K562 (cell line): ENCODE results near the gene RFT1. TPM values are rescaled to one million over a fixed set of nuclear protein-coding genes. Genes with fewer than 3 reads are reported as not detected.

Source experiments
- BCOR ChIP-seq: fragments of 450-650 bp; IDR thresholded peaks from 2 replicates; pipeline ENCODE4 v1.6.1; 2016
- HNRNPLL ChIP-seq: fragments of 200-400 bp; formaldehyde crosslinking; IDR thresholded peaks from 2 replicates; pipeline ENCODE4 v1.6.1; 2017; ENCODE audit warnings: low read length, low read depth, mild to moderate bottlenecking; ENCODE audit not compliant: poor library complexity, severe bottlenecking
- KDM5B ChIP-seq: fragments of 200-600 bp; sonication (generic); IDR thresholded peaks from 2 replicates; pipeline ENCODE4 v1.6.1; 2012; ENCODE audit warnings: low read depth, mild to moderate bottlenecking, moderate library complexity, low read length, control low read depth, inconsistent platforms; ENCODE audit not compliant: insufficient replicate concordance
- MITF ChIP-seq: IDR thresholded peaks from 2 replicates; pipeline ENCODE4 v1.6.1; 2014; ENCODE audit warnings: antibody characterized with exemption
- MTF1 ChIP-seq: fragments of 250-450 bp; sonication (Bioruptor Pico); IDR thresholded peaks from 2 replicates; pipeline ENCODE4 v1.9.0; 2021; ENCODE audit warnings: moderate library complexity, mild to moderate bottlenecking, inconsistent platforms, borderline replicate concordance
- MYC ChIP-seq, 2 experiments: fragments of 250-450 bp in 1 of 2; sonication (Bioruptor Pico) in 1 of 2; IDR thresholded peaks; 2 replicates each; pipeline versions ENCODE4 v1.5.1 to v1.6.1; 2012 to 2021; ENCODE audit warnings: low read depth in 2 of 2, borderline replicate concordance in 1 of 2, improper control_type of control experiment in 1 of 2, low read length in 1 of 2, mild to moderate bottlenecking in 1 of 2, moderate library complexity in 1 of 2
- NEUROD1 ChIP-seq: fragments of 150-350 bp; IDR thresholded peaks from 2 replicates; pipeline ENCODE4 v1.6.1; 2014; ENCODE audit warnings: borderline replicate concordance, low read length, low read depth; ENCODE audit not compliant: partially characterized antibody
- PHTF2 ChIP-seq: fragments of 250-450 bp; sonication (Bioruptor Pico); IDR thresholded peaks from 2 replicates; pipeline ENCODE4 v1.5.0; 2021; ENCODE audit warnings: mild to moderate bottlenecking
- PURB ChIP-seq: sonication (generic); formaldehyde crosslinking; IDR thresholded peaks from 2 replicates; pipeline ENCODE4 v1.9.0; 2021; ENCODE audit warnings: low read depth, mild to moderate bottlenecking, missing genetic modification reagents
- RCOR1 ChIP-seq, 2 experiments: IDR thresholded peaks; 2 replicates each; pipeline ENCODE4 v1.6.1; 2012; ENCODE audit warnings: low read depth in 2 of 2, low read length in 2 of 2, borderline replicate concordance in 1 of 2, improper control_type of control experiment in 1 of 2
- RFX1 ChIP-seq: fragments of 450-650 bp; IDR thresholded peaks from 2 replicates; pipeline ENCODE4 v1.6.1; 2016; ENCODE audit warnings: mild to moderate bottlenecking, moderate library complexity
- RFX7 ChIP-seq: fragments of 250-450 bp; sonication (Bioruptor Pico); IDR thresholded peaks from 2 replicates; pipeline ENCODE4 v1.5.1; 2021; ENCODE audit warnings: mild to moderate bottlenecking
- RHOXF2B ChIP-seq: fragments of 250-450 bp; sonication (Bioruptor Pico); conservative IDR thresholded peaks from 2 replicates; pipeline ENCODE4 v1.5.1; 2021
- SAFB ChIP-seq: fragments of 200-400 bp; formaldehyde crosslinking; IDR thresholded peaks from 2 replicates; pipeline ENCODE4 v1.6.1; 2017; ENCODE audit warnings: low read depth, low read length, borderline replicate concordance
- SMARCA5 ChIP-seq: fragments of 450-650 bp; IDR thresholded peaks from 2 replicates; pipeline ENCODE4 v1.6.1; 2016
- ZNF143 ChIP-seq: sonication (generic); formaldehyde crosslinking; IDR thresholded peaks from 2 replicates; pipeline ENCODE4 v1.9.0; 2022; ENCODE audit warnings: mild to moderate bottlenecking, missing genetic modification reagents
- ZNF174 ChIP-seq: fragments of 250-450 bp; sonication (Bioruptor Pico); IDR thresholded peaks from 2 replicates; pipeline ENCODE4 v1.4.0; 2020; ENCODE audit warnings: mild to moderate bottlenecking
- ZNF212 ChIP-seq: fragments of 450-650 bp; formaldehyde crosslinking; IDR thresholded peaks from 2 replicates; pipeline ENCODE4 v1.4.0; 2020; ENCODE audit warnings: mild to moderate bottlenecking
- ZNF274 ChIP-seq: IDR thresholded peaks from 2 replicates; pipeline ENCODE4 v1.6.1; 2011; ENCODE audit warnings: low read depth, mild to moderate bottlenecking, low read length, moderate library complexity, borderline replicate concordance
- ZNF57 ChIP-seq: fragments of 450-650 bp; formaldehyde crosslinking; IDR thresholded peaks from 2 replicates; pipeline ENCODE4 v1.4.0; 2020; ENCODE audit warnings: mild to moderate bottlenecking, moderate library complexity
- ZNF668 ChIP-seq: fragments of 250-450 bp; sonication (Bioruptor Pico); IDR thresholded peaks from 2 replicates; pipeline ENCODE4 v1.8.0; 2022; ENCODE audit warnings: mild to moderate bottlenecking, inconsistent platforms
- polyA plus RNA-seq, 8 experiments: library from polyadenylated mRNA; depleted of rRNA in 4 of 8; stranded (reverse) in 5 of 8; unstranded in 3 of 8; fragments of >200 nt; fragmentation: Nextera tagmentation in 2 of 8; fragmentation: Illumina TruSeq in 1 of 8; extraction: Ambion mirVana in 2 of 8; extraction: Trizol in 1 of 8; gene quantifications; 2 replicates each; pipeline versions ENCODE4 v1.2.1 to v1.2.3, GENCODE V29; 2011 to 2014; ENCODE audit warnings: inconsistent platforms in 1 of 8, missing spikeins in 1 of 8
- total RNA-seq, 7 experiments: library from RNA; depleted of rRNA in 6 of 7; stranded (reverse); fragments of >200 nt in 6 of 7; fragmentation: Illumina TruSeq in 2 of 7; extraction: Trizol in 2 of 7; gene quantifications; 2 replicates each; pipeline versions ENCODE4 v1.2.1 to v1.2.3, GENCODE V29; 2011 to 2021; ENCODE audit warnings: low replicate concordance in 1 of 7
- TF ChIP-seq, protein P1 (sequence below): sonication (generic); formaldehyde crosslinking; IDR thresholded peaks from 2 replicates; pipeline ENCODE4 v1.8.1; 2023; ENCODE audit warnings: mild to moderate bottlenecking, missing genetic modification reagents
- TF ChIP-seq, protein P2 (sequence below): IDR thresholded peaks from 2 replicates; pipeline ENCODE4 v1.6.1; 2011; ENCODE audit warnings: borderline replicate concordance, low read depth, mild to moderate bottlenecking, moderate library complexity, low read length; ENCODE audit not compliant: insufficient read depth, poor library complexity, severe bottlenecking

The RFT1 gene
- total and polyA plus RNA-seq, 9 of the 15 experiments (the other 6 are each of a cell fraction or from before 2014, with no cell fraction given): 4.4 to 23.8 (median 8.9) TPM

DNA sequence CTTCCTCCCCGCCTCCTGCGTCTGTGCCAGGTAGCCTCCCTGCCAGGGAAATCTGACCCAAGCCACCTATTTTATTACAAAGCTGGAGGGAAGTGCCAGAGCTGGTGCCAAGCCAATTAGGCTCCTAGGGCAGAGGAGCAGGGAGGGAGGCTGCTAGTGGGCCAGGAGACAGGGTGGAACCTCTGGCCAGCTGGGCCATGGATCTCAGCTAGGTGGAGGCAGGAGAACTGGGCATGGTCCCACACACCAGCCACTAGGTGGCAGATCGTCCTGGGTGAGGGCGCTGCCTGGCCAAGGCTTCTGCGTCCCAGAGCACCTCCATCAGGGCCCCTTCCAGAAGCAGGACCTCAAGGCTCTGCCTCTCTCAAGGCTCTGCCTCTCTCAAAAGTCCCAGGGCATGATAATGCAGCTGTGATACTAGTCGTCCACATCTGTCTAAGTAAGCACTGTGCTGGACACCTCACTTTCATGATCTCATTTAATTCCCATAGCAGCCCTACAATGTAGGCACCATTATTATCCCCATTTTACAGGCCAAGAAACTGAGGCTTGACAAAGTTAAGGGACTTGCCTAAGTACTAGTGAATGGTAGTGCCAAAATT is 4.5 kb upstream of the RFT1 start (continued):
- TF ChIP-seq ZNF274 (no peak), SMARCA5 (0 out of 2 replicates have a peak, but pooled peaks have one; percentile 47), BCOR (peak; percentile 85), RCOR1 (IDR thresholded peaks at IDR 0.05; ENCODE audit: borderline replicate concordance in 1 of 2, low read depth in 2 of 2, low read length in 2 of 2) (peak in 1 of 2 experiments; percentile 39; a peak in 1 of 4 replicates), RHOXF2B (no peak), MTF1 (no peak), PURB (CRISPR knock-in tag) (no peak), NEUROD1 (no peak), SAFB (no peak), ZNF668 (CRISPR knock-in tag) (no peak), ZNF57 (CRISPR knock-in tag) (no peak), ZNF174 (CRISPR knock-in tag) (no peak), RFX7 (CRISPR knock-in tag) (no peak), ZNF143 (no peak), MITF (no peak), ZNF212 (CRISPR knock-in tag) (no peak), HNRNPLL (no peak), KDM5B (no peak), MYC (IDR thresholded peaks at IDR 0.05; ENCODE audit: low read depth, low read length) (no peak), MYC (CRISPR knock-in tag; IDR thresholded peaks at IDR 0.05; ENCODE audit: borderline replicate concordance, low read depth) (no peak), PHTF2 (no peak), RFX1 (no peak)
- TF ChIP-seq, protein P1, sequence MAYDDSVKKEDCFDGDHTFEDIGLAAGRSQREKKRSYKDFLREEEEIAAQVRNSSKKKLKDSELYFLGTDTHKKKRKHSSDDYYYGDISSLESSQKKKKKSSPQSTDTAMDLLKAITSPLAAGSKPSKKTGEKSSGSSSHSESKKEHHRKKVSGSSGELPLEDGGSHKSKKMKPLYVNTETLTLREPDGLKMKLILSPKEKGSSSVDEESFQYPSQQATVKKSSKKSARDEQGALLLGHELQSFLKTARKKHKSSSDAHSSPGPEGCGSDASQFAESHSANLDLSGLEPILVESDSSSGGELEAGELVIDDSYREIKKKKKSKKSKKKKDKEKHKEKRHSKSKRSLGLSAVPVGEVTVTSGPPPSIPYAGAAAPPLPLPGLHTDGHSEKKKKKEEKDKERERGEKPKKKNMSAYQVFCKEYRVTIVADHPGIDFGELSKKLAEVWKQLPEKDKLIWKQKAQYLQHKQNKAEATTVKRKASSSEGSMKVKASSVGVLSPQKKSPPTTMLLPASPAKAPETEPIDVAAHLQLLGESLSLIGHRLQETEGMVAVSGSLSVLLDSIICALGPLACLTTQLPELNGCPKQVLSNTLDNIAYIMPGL: no peak
- TF ChIP-seq, protein P2, sequence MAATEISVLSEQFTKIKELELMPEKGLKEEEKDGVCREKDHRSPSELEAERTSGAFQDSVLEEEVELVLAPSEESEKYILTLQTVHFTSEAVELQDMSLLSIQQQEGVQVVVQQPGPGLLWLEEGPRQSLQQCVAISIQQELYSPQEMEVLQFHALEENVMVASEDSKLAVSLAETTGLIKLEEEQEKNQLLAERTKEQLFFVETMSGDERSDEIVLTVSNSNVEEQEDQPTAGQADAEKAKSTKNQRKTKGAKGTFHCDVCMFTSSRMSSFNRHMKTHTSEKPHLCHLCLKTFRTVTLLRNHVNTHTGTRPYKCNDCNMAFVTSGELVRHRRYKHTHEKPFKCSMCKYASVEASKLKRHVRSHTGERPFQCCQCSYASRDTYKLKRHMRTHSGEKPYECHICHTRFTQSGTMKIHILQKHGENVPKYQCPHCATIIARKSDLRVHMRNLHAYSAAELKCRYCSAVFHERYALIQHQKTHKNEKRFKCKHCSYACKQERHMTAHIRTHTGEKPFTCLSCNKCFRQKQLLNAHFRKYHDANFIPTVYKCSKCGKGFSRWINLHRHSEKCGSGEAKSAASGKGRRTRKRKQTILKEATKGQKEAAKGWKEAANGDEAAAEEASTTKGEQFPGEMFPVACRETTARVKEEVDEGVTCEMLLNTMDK: peak; percentile 38
